ENCODE measurements around the gene ITGA8.
"Not testable (repeated sequence)": the region's sequence is repeated elsewhere in the genome, so short reads cannot be mapped to it uniquely, and the experiment has no call there.

Gene ITGA8

DNA sequence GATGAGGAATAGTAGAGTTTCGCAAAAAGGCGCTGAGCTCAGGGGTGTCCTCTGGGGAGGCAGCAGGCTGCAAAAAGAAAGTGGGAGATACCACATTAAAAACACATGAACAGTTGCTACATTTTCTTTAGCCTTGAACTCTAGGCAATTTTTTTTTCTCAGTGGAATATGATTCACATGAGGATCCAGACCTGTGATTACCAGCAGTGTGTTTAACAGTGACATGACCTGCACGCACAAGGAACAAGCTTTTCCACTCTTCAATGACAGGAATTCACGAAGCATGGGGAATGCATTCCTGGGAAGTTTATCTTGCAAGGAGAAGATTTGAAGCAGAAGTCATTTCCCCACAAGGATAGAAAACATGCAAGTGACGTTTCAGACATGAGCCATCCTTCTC is 161.6 kb downstream of the ITGA8 start:
- no peak for DNase-seq

DNA sequence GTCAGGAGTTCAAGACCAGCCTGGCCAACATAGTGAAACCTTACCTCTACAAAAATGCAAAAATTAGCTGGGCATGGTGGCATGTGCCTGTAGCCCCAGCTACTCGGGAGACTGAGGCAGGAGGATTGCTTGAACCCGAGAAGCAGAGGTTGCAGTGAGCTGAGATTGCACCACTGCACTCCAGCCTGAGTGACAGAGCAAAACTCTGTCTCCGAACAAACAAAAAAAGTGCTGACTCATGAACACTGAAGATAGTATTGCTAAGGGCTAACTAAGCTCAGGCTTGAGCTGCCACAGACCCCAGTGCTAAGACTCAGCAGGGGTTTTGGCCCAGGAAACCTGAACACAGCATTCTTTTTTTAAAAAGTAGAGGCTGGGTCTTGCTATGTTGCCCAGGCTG is 162.6 kb downstream of the ITGA8 start:
- not testable (repeated sequence) for DNase-seq

DNA sequence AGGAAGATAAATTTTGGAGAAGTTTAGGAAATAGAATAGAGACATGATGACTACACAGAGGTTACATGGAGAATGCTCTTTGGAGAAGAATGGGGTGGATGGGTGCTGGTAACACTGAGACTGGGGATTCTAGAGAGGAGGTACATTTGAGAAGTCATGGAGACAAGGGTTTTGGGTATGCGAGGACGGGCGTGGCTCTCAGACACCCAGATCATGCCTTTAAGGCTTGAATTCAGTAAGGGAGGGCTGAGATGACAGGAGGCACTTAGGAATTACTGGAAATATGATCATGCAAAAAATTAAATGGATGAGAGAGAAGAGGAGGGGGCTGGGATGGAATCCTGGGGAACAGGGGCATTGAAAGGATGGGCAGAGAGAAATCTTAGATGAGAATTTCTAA is 168.8 kb downstream of the ITGA8 start:
- DNase-seq, result no peak

DNA sequence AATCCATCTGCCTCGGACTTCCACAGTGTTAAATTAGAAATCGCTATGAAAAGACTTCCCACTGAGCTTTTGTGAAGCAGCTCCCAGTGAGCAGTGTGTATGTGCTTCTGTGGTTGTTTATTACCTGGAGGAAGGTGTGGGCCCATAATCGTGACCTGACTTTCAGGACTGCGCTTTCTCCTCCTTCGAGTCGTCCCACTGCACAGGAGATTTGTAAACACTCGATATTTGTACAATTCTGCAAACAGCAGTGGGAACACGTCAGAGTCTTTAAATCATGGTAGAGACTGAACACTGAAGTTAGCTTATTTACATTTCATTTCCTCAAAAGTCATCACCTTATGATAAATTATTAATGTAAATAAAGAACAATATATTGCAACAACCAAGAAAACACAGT is 171.4 kb downstream of the ITGA8 start:
- no peak for DNase-seq

DNA sequence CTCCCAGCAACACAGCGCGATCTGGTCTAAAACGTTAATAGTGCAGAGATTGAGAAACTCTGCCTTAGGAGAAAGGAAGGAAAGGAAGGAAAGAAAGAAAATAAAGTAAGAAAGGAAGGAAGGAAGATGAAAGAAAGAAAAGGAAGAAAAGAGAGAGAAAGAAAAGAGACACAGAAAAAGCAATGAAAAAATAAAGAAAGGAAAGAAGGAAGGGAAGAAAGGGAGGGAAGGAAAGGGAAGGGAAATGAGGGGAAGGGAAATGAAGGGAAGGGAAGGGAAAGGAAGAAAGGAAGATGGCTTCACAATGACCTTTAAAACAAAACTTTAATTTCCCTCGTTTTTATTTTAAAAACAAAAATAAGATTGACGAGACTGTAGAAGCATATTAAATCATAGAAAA is 173.1 kb downstream of the ITGA8 start:
- DNase-seq, result no peak

DNA sequence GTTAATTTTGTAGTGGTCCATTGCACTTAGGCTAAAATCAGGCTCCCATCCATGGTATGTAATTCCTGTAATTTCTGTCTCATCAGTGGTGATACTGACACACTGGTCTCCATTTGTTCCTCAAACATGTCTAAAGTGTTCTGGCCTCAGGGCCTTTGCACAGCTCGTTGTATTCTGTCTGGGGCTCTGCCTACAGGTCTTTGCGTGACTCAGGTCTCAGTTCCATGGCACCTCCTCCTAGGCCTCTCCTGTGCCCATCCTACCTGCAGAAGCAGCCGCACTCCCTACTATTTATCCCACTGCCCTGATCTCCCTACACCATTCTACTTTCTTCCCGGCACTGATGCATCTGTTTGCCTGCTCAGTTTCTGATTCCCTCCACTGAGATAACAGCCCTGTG is 173.8 kb downstream of the ITGA8 start:
- DNase-seq, result no peak

DNA sequence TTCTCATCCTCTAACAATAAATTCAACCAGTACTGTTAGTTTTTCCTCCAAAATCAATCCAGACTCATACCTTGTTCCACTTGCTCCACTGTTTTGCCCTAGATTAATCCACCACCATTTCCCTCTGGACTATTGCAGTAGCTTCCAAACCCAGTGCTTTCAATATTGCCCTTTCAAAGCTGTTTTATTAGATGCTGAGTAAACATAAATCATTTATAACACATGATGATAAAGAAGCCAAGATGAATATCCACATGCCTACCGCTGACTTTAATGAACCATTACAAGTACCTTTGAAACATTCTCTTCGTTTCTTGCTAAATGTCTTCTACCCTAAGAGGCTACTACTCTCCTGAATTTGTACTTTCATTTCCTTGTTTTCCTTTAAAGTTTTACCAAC is 174.5 kb downstream of the ITGA8 start:
- no peak for DNase-seq

DNA sequence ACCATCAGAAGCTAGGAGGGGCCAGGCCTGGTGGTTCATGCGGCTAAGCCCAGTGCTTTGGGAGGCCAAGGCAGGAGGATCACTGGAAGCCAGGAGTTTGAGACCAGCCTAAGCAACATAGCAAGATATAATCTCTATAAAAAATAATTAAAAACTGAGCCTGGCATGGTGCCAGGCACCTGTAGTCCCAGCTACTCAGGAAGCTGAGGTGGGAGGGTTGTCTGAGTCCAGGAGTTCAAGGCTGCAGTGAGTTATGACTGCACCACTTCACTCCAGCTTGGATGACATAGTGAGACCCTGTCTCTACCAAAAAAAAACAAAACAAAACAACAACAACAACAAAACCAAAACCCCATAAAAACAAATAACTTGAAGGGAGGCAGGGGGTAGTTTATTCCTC is 175.7 kb downstream of the ITGA8 start:
- DNase-seq, result no peak

DNA sequence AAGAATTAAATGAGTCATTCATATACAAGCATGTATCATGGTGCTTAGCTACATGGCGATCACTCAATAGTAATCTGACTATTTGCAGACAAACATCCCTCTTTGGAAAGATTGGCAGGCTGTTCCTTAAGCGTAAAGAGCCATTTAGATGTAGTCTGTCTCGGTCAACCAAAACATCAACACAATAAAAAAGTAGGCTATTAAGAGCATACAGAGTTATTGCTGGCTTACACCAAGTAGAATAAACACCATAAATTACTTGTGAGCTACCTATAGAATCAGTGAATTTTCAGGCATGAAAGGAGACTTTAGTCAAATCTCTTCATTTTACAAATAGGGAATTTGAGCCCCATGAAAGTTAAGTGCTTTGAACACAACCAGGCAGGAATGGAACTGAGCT is 176.9 kb downstream of the ITGA8 start:
- DNase-seq, result no peak

DNA sequence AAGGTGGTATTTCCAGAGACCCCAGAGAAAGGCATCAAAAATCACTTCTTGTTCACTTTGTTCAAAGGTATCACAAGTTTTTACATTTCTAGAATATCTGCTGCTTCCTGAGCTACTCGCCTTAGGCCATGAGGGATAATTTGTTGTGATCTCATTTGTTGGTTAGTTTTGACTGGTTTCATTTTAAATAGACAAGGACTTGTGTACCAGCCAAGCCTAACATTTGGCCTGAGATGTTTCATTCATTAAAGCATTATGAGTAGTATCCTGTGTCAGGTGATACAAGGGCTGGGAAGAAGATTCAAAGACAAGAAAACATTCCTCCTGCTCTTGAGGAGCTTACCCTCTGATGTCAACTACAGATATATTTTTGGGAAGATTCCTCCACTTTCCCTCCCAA is 178.3 kb downstream of the ITGA8 start:
- DNase-seq, result no peak

DNA sequence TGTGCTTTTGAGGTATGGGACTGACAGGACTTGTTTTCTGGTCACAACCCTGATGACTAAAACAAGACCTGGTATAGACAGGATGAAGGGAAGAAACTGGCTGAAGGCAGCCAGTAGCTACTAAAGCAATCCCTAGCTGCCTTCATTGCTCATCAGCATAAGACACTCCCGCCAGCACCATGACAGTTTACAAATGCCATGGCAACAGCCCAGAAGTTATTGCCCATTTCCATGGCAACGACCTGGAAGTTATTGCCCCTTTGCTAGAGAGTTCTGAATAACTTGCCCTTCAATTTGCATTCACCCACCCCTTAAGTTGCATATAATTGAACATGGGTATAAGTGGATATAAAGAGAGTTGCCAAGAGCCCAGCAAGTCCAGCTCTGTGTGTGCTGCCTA is 179.0 kb downstream of the ITGA8 start:
- DNase-seq, result no peak

DNA sequence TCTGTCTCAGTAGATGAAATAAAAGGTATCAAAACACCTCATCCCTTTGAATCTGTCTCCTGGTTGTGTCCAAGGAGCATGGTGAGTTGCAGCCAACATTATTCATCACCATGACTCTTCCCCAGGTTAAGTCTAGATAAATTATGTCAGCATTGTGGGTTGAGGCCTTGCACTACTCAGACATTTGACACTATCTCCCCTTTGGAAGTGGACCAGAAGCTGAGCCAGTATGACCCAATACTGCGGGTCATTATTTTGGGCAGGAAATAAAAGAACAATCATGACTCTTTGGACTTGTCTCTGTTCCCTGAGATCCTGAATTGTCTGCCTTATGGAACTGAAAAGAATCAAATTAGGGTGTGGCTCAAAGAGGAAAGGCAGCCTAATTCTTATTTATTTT is 180.5 kb downstream of the ITGA8 start:
- DNase-seq, result no peak

DNA sequence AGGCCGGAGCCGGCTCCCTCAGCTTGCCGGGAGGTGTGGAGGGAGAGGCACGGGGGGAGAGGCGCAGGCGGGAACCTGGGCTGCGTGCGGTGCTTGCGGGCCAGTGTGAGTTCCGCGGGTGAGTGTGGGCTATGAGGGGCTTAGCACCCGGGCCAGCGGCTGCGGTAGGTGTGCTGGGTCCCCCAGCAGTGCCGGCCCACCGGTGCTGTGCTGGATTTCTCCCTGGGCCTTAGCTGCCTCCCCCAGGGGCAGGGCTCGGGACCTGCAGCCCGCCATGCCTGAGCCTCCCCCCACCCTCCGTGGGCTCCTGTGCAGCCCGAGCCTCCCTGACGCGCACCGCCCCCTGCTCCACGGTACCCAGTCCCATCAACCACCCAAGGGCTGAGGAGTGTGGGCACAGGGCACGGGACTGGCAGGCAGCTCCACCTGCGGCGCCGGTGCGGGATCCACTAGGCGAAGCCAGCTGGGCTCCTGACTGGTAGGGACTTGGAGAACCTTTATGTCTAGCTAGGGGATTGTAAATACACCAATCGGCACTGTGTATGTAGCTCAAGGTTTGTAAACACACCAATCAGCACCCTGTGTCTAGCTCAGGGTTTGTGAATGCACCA is 184.7 kb downstream of the ITGA8 start:
- DNase-seq, result not testable (repeated sequence)

DNA sequence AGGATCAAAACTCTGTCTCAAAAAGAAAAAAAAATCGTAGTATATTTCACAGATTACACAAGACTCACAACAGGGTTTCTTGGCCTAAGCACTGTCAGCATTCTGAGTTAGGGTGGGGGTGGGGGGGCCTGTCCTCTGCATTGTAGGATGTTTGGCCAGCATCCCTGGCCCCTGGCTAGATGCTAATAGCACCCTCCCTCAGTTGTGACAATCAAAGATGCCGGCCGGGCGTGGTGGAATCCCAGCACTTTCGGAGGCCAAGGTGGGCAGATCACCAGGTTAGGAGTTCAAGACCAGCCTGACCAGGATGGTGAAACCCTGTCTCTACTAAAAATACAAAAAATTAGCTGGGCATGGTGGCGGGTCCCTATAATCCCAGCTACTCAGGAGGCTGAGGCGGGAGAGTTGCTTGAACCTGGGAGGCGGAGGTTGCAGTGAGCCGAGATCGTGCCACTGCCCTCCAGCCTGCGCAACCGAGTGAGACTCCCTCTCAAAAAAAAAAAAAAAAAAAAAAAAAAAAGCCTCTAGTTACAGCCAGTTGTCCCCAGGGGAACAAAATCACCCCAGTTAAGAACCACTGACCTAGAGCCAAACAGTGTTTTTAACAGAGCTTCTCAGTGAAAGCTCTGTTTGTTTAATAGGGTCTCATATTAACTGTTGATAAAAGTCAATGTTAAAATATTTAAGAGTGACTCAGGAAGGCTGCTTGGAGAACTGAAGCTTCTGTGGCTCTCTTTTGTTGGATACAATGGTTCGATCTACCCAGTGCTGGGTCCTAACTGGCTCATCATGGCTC is 187.6 kb downstream of the ITGA8 start:
- no peak for DNase-seq

DNA sequence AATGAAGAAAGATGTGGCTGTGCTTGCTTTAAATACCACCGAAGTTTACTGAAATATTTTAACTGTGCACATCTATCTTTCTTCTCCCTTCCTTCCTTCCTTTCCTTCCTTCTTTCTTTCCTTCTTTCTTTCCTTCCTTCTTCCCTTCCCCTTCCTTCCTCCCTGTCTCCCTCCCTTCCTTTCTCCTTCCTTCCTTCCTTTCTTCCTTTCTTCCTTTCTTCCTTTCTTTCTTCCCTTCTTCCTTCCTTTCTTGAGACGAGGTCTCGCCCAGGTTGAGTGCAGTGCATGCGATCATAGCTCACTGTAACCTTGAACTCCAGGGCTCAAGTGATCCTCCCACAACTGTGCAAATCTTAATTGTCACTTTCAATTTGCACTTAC is 190.9 kb downstream of the ITGA8 start:
- DNase-seq, result no peak

DNA sequence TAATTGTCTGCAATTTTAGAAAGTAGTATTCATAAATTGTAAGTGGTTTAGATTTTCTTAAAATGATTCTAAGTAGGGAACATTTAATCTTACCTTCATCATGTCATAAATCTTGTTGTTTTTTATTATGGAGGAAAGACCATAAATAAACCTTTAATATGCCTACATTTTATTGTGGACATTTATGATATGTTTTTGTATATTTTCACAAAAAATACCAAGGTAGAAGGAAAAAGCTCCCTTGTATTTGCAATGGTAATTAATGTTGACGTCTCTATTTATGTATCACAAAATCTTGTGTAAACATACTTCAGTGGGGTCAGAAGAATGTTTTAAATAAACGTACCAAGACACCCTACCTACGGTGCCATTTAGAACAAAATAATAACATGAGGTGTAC is 193.0 kb downstream of the ITGA8 start:
- DNase-seq, result no peak

DNA sequence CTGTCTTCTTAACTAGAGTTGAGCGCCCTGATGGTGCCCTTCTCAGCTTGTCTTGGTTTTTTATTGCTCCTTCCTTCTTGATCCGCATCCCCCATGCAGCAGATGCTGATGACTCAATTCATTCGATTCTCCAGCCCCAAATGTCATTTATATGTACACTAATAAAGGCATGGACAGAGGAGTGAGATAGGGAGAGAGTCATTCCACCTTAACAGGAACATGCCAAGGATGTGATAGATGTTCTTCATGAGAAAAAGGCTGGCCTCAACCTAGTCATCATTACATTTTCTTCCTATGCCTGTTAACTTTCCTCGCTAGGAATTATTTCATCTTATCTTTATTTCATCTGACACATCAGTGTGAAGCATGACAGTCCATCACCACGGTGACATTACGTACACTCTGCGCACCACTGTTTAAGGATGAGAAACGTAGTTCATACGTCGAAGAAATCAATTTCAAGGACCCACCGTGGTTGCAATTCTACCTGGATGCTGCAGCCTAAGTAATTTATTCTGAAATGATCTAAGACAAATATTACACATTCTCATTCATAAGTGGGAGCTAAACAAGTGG is 198.3 kb downstream of the ITGA8 start:
- DNase-seq, result no peak

DNA sequence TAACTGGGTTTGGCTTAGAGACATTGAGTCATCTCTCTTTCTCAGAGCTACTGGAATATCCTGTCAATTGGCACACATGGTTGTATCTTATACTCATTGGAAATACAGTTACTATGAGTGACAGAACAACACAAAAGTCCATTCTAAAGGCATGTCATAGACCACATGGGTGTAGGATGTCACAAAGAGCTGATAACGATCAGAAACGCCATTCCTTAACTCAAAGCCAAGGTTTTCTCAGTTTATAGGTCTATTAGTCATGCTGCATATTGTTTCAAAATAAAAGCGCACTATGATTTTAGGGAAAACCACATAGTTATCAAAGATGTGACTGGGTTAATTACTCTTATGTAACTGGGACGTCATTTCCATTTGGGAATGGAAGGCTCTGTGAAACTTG is 201.5 kb downstream of the ITGA8 start:
- no peak for DNase-seq

DNA sequence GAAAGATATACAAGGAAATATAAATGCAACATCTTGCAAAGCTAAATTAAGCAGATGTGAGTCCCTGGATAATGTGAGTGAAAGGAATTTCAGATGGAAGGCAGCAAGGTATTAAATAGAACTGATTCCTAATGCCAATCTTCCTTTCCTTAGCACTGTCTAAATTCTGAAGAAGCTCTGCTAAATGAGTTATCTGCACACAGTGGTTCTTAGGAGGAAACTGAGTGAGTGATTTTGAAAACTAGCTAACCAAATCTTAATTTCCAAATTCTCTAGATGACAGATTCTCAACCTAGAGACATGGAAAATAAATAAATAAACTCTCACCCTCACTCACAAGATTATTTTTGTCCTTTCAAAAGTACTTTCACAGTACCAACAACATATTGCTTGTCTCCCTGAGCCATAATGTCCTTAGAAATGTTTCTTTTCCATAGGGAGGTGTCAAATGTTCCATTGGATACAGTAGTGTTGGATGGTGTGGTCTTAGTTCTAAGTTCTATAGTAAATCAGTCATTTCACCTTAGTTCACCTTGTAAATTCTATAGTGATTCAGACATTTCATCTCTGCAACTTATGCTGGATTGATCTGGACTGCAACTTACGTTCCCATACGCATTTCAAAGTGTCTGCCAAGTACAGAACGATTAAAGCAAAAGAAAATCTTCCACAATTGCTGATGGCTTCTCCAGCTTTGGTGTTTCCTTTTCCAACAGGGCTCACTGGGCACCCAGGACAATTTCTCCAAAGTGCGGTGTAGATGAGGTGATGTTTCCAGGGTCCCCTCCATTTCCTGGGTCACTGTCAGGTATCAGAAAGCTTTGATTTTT is 203.3 kb downstream of the ITGA8 start:
- no peak for DNase-seq

DNA sequence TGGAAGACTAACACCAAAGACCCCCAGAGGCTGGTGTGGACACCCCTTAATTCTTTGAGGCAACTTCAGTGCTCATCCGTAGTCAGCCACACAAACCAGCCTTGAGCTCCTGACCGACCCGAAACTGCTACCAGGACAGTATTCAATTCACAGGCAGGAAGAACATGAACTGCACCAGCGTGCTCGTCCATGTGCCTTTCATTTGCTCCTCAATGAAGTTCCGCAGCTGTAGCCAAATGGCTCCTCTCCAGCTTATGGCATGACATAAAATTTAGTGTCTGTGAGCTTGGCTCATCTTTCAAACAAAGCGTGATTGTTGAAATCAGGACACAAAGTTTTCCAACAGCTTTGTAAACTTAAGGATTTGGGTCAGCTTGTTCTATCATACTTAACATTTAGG is 204.5 kb downstream of the ITGA8 start:
- peak in 31 of 51 donors; percentile 1 to 63 (median 17) for DNase-seq

DNA sequence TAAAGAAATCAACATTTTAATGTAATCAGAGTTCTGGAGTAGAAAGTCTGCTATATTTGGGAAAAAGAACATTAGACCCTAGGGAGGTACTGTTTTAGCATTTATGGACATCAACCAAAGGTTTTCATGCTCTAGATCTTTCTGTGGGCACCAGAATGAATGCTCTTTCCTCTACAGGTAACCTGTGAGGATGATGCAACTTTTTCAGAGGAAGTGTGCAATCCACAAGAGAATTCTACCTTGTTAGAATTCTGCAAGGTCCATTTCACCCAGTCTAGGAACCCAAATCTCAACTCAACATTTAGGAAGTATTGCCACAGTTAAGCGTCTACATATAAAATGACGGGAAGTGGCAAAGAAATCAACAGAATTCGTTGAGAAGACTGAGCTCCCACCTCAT is 208.8 kb downstream of the ITGA8 start:
- no peak for DNase-seq

DNA sequence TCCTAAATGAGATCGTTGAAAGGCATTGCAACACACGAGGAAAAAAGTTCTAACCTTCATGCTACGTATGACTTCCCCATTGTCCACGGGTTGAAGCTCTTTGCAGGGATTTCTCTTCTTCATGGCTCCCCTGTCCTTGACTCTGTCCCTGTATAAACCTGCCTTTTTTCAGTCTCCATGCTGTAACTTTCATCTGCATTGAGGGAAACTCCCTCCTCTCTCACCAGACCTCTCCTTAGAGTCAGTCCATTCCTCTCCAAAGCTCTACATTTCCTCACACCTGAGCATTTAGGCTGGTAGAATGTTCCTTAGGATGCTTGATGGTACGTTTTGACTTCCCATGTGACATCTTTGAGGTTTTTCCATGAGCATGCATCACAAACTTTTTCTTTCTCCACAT is 214.4 kb downstream of the ITGA8 start:
- DNase-seq, result no peak

Measured in hypothalamus (tissue), 51 donors.